OCI-LY1 (cell line): ENCODE measurements around the gene MVB12B.

Experiments used
- H2AFZ ChIP-seq: fragments of 200-600 bp; sonication (generic), shearing (Covaris generic); 2 replicates; pipeline ENCODE4 v1.6.0; 2014; ENCODE audit warnings: antibody characterized with exemption, mild to moderate bottlenecking, low read length
- H3F3A ChIP-seq: fragments of 200-600 bp; sonication (generic), shearing (Covaris generic); 2 replicates; pipeline ENCODE4 v1.6.0; 2014; ENCODE audit warnings: mild to moderate bottlenecking, antibody characterized with exemption, low read length, moderate library complexity; ENCODE audit not compliant: insufficient read depth
- H3K27ac ChIP-seq: fragments of 200-600 bp; sonication (generic); 2 replicates; pipeline ENCODE4 v1.5.1; 2014; ENCODE audit warnings: low read length, mixed run types, mild to moderate bottlenecking, low read depth; ENCODE audit not compliant: poor library complexity, severe bottlenecking
- H3K27me3 ChIP-seq: fragments of 200-600 bp; sonication (generic); 2 replicates; pipeline ENCODE4 v1.6.0; 2014; ENCODE audit warnings: antibody characterized with exemption, mild to moderate bottlenecking, low read length, moderate library complexity; ENCODE audit not compliant: insufficient read depth
- H3K36me3 ChIP-seq: fragments of 200-600 bp; sonication (generic); 2 replicates; pipeline ENCODE4 v1.6.1; 2014; ENCODE audit warnings: mild to moderate bottlenecking, antibody characterized with exemption, low read length, moderate library complexity, mixed read lengths; ENCODE audit not compliant: insufficient read depth
- H3K4me1 ChIP-seq: fragments of 200-600 bp; sonication (generic); 2 replicates; pipeline ENCODE4 v1.5.1; 2014; ENCODE audit warnings: mild to moderate bottlenecking, low read length, moderate library complexity; ENCODE audit not compliant: insufficient read depth, severe bottlenecking
- H3K4me2 ChIP-seq: fragments of 200-600 bp; sonication (generic), shearing (Covaris generic); 2 replicates; pipeline ENCODE4 v1.6.1; 2014; ENCODE audit warnings: low read length
- H3K4me3 ChIP-seq: fragments of 200-600 bp; sonication (generic); 2 replicates; pipeline ENCODE4 v1.5.1; 2014; ENCODE audit warnings: low read length, low read depth, mild to moderate bottlenecking, mixed read lengths; ENCODE audit not compliant: poor library complexity, severe bottlenecking
- H3K79me2 ChIP-seq: fragments of 200-600 bp; shearing (Covaris generic); 2 replicates; pipeline ENCODE4 v1.6.1; 2016; ENCODE audit warnings: mixed run types, low read length, mixed read lengths; ENCODE audit not compliant: insufficient read depth
- H3K9ac ChIP-seq: fragments of 200-600 bp; sonication (generic), shearing (Covaris generic); 2 replicates; pipeline ENCODE4 v1.6.1; 2014; ENCODE audit warnings: mild to moderate bottlenecking, low read length, mixed read lengths
- H3K9me2 ChIP-seq: fragments of 200-600 bp; sonication (generic), shearing (Covaris generic); 2 replicates; pipeline ENCODE4 v1.6.1; 2014; ENCODE audit warnings: low read depth, mild to moderate bottlenecking, low read length, mixed read lengths
- H3K9me3 ChIP-seq: fragments of 200-600 bp; shearing (Covaris generic); 2 replicates; pipeline ENCODE4 v1.6.1; 2014; ENCODE audit warnings: low read length, mixed read lengths
- H4K20me1 ChIP-seq: fragments of 200-600 bp; sonication (generic), shearing (Covaris generic); 2 replicates; pipeline ENCODE4 v1.6.0; 2016; ENCODE audit warnings: mild to moderate bottlenecking, low read length; ENCODE audit not compliant: insufficient read depth
- EZH2 ChIP-seq: fragments of 200-600 bp; sonication (generic), shearing (Covaris generic); IDR thresholded peaks from 2 replicates; pipeline ENCODE4 v1.8.0; 2017; ENCODE audit warnings: borderline replicate concordance, mixed run types, mild to moderate bottlenecking, antibody characterized with exemption, low read length, moderate library complexity, mixed read lengths
- TF ChIP-seq, protein P1 (sequence below): fragments of 200-600 bp; sonication (generic), shearing (Covaris generic); IDR thresholded peaks from 2 replicates; pipeline ENCODE4 v1.5.1; 2017; ENCODE audit warnings: mild to moderate bottlenecking, antibody characterized with exemption, low read length, moderate library complexity, mixed read lengths

The MVB12B gene

DNA sequence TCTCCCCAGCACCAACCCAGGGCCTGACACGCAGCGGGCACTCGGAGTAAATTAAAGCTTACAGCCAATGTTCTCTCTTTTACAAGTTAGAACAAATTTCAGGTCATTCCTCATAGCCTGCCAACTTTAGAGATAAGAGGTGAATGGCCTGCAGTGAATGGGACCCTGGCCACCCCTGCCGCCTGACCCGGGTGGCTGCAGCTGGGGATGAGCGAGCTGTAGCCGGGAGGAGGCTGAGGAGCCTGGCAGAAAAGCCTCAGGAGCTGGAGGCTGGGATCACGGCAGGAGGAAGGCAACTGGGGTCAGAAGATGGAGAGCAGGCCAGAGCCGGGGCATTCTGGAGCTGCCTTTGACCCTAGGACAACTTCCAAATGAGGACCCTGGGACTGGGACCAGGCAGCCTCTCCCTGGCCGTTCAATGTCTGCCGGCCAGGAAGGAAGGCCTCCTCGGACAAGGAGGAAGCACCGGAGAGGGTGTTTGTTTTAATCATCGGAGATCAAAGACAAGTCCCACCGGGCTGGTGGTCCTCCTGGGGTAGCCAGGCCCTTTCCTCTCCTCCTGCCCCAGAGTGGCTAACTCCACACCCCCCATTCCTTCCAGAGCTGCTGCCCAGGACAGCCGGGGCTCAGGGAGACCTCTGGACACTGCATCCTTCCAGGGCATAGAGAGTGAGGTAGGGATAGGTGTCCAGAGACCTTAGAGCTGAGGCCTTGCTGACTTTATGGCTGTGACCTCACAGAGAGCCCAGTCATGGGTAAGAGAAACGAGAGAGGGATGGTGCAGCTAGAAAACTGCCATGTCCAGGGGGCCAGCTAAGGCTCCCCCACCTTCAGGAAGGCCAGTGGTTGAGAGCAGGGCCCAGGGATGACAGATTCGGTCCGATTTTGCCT is 199.8 kb downstream of the MVB12B start:
- H3K4me2 ChIP-seq: no peak overlapping the region

DNA sequence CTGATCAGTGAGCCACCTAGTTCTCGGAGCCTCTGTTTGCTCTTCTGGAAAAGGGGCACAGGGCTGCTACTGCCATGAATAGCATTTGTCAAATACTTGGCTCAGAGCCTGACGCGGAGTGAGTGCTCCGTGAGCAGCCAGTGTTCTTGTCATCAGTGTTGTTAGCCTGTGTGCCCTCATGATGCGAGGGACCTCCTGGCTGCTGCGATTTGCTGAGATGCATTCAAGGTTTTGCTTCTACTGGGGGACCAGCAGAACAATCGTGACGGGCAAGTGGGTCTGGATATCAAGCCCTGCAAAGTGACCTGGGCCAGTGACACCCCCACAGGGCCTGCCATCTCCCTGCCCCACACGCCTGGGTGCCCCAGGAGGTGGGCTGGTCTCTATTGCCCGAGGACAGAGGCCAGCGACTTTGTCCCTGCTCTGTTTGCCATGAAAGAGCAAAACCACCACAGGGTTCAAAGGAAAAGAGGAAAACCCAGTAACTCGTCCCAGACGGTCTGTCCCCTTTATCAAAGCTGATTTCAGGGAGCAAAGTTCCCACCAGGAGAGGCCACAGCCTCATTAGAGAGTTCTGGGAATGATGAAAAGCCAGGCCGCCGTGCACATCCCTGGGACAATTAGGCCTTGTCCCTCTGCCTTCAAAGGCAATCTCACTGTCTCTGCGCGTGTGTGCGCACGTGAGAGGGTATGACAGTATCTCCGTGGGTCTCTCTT is 200.6 kb downstream of the MVB12B start:
- Histone ChIP-seq H3K4me3 (no peak overlapping the region), H3K79me2 (no peaks in the 10 kb centered on the region), H3K9me2 (no peaks in the 10 kb centered on the region), H3K36me3 (no peaks in the 10 kb centered on the region), H3K27ac (no peak overlapping the region), H3K4me2 (no peak overlapping the region), H3K9me3 (no peaks in the 10 kb centered on the region), H3K4me1 (no peaks in the 10 kb centered on the region), H3F3A (no peaks in the 10 kb centered on the region), H4K20me1 (no peaks in the 10 kb centered on the region), H3K9ac (no peak overlapping the region), H3K27me3 (peaks cover 4% of the 10 kb centered on the region; the same call in 1 of the 2 replicates), H2AFZ (no peak overlapping the region)
- TF ChIP-seq, protein P1, sequence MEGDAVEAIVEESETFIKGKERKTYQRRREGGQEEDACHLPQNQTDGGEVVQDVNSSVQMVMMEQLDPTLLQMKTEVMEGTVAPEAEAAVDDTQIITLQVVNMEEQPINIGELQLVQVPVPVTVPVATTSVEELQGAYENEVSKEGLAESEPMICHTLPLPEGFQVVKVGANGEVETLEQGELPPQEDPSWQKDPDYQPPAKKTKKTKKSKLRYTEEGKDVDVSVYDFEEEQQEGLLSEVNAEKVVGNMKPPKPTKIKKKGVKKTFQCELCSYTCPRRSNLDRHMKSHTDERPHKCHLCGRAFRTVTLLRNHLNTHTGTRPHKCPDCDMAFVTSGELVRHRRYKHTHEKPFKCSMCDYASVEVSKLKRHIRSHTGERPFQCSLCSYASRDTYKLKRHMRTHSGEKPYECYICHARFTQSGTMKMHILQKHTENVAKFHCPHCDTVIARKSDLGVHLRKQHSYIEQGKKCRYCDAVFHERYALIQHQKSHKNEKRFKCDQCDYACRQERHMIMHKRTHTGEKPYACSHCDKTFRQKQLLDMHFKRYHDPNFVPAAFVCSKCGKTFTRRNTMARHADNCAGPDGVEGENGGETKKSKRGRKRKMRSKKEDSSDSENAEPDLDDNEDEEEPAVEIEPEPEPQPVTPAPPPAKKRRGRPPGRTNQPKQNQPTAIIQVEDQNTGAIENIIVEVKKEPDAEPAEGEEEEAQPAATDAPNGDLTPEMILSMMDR: no peak
- no peak for TF ChIP-seq EZH2

More for the DNA sequence above, 199.8 kb downstream of the MVB12B start:
- Histone ChIP-seq H3K4me1 (no peaks in the 10 kb centered on the region), H3K9me2 (no peaks in the 10 kb centered on the region), H2AFZ (no peak overlapping the region), H3K9ac (no peak overlapping the region), H3K36me3 (no peaks in the 10 kb centered on the region), H3K27ac (no peak overlapping the region), H3K9me3 (no peaks in the 10 kb centered on the region), H3K4me3 (no peak overlapping the region), H4K20me1 (no peaks in the 10 kb centered on the region), H3K79me2 (no peaks in the 10 kb centered on the region), H3K27me3 (peaks cover 4% of the 10 kb centered on the region; the same call in 1 of the 2 replicates), H3F3A (no peaks in the 10 kb centered on the region)
- TF ChIP-seq, protein P1: no peak
- no peak for TF ChIP-seq EZH2

DNA sequence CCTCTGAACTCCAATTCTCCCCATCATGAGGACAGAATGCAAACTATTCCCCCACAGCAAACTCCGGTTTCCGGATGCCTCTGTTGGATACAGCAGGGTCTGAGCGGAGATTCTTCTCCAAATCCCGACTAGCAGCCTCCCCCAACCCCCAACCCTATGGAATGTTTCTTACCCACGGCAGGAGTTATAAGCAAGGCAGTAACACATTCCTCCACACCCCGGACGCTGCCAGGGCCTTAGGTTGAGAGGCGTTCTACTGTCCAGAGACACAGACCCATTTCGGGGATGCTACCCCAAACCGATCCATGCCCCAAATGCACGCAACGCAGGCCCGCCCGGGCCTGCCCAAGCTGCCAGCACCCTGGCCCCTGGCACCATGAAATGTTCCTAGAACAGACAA is 201.5 kb downstream of the MVB12B start:
- Histone ChIP-seq H3K27me3 (peaks cover 4% of the 10 kb centered on the region; the same call in 1 of the 2 replicates), H3K9me3 (no peaks in the 10 kb centered on the region), H3K4me2 (no peak overlapping the region)

More for the DNA sequence above, 201.5 kb downstream of the MVB12B start:
- H3K4me3 ChIP-seq: no peak overlapping the region
- no peak overlapping the region for H3K27ac ChIP-seq
- H3K9me2 ChIP-seq: no peaks in the 10 kb centered on the region
- TF ChIP-seq EZH2: no peak
- TF ChIP-seq, protein P1: no peak
- H3K4me1 ChIP-seq: peaks cover under 1% of the 10 kb centered on the region
- no peaks in the 10 kb centered on the region for H4K20me1 ChIP-seq
- H3K36me3 ChIP-seq: no peaks in the 10 kb centered on the region
- no peak overlapping the region for H2AFZ ChIP-seq
- no peaks in the 10 kb centered on the region for H3K79me2 ChIP-seq
- H3K9ac ChIP-seq: no peak overlapping the region
- H3F3A ChIP-seq: no peaks in the 10 kb centered on the region
